RWPE2 (cell line): ENCODE results near the gene TAF15.

Experiments used
- ATAC-seq: fragments of 200-7000 bp; cut with Tn5 transposase; 3 replicates; pipeline ENCODE4 v1.9.1; 2021; ENCODE audit warnings: low read depth
- DNase-seq: peaks from one replicate; pipeline ENCODE4 v3.0.0-alpha.2; 2020; ENCODE audit warnings: low spot score
- H3K27ac ChIP-seq: fragments of 450-650 bp; 2 replicates; pipeline ENCODE4 v1.5.1; 2017; ENCODE audit warnings: mild to moderate bottlenecking; ENCODE audit not compliant: poor library complexity, severe bottlenecking
- H3K27me3 ChIP-seq: fragments of 250-450 bp; sonication (Bioruptor Pico); 2 replicates; pipeline ENCODE4 v1.5.1; 2021; ENCODE audit warnings: mild to moderate bottlenecking, moderate library complexity; ENCODE audit not compliant: insufficient read depth, poor library complexity, severe bottlenecking
- H3K36me3 ChIP-seq: fragments of 250-450 bp; sonication (Bioruptor Pico); 2 replicates; pipeline ENCODE4 v1.5.1; 2020; ENCODE audit warnings: low read depth, mild to moderate bottlenecking, moderate library complexity
- H3K4me1 ChIP-seq: fragments of 250-450 bp; sonication (Bioruptor Pico); 2 replicates; pipeline ENCODE4 v1.5.1; 2021; ENCODE audit warnings: mild to moderate bottlenecking, moderate library complexity; ENCODE audit not compliant: insufficient read depth, poor library complexity, severe bottlenecking
- H3K4me3 ChIP-seq: fragments of 250-450 bp; sonication (Bioruptor Pico); 2 replicates; pipeline ENCODE4 v1.5.1; 2021; ENCODE audit warnings: mild to moderate bottlenecking, moderate library complexity; ENCODE audit not compliant: severe bottlenecking
- H3K9me3 ChIP-seq: fragments of 250-450 bp; sonication (Bioruptor Pico); 2 replicates; pipeline ENCODE4 v1.5.1; 2021; ENCODE audit warnings: mild to moderate bottlenecking, moderate library complexity; ENCODE audit not compliant: severe bottlenecking
- TF ChIP-seq, protein P1 (sequence below): fragments of 450-650 bp; IDR thresholded peaks from one replicate; pipeline ENCODE4 v1.5.1; 2017; ENCODE audit warnings: mild to moderate bottlenecking, moderate library complexity; ENCODE audit not compliant: poor library complexity, severe bottlenecking

TAF15 gene

DNA sequence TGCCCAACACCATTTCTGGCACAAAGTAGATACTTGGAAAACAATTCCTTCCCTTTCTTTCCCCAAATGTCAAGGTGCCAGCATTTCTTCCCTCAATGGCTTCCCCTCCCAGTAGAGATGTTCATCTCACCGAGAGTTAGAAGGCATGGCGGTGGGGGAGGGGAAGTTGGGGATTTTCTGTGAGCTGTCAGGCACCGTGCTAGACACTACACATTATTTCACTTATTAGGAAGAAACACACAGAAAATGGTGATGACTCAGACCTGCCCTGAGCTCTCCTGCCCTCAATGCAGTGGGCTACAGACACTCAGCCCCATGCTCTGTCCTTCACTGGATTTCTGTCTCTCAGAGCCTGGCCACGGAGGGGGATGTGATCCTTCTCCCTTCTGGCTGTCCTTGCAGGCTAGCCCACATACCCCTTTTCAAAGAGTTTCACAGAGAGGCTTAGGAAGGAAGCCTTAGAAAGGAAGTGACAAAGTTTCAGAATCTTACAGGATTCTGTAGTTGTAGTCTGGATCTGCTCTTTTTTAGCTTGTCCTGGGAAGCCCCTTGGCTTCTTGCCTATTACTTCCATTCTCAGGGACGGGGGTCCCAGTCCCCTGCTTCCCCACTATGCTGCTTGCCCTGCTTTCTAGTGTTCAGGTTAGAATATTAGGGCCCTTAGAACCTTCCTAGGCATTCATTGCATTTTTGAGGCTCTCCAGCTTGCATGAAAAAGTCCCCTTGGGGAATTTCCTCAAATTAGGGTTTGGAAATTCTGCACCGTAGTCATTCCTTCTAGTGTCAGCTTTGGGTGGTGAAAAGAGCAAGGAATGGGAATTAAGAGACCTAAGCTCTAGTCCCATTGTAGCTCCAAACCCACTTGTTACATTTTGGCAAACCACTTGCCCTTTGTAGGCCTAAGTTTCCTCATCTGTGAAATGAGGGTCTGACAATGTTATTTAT lies 83.1 kb downstream of the TAF15 start:
- Histone ChIP-seq H3K9me3 (no peaks in the 10 kb centered on the region), H3K27ac (no peak overlapping the region), H3K4me3 (no peak overlapping the region), H3K27me3 (no peaks in the 10 kb centered on the region), H3K36me3 (no peaks in the 10 kb centered on the region), H3K4me1 (no peaks in the 10 kb centered on the region)
- TF ChIP-seq, protein P1, sequence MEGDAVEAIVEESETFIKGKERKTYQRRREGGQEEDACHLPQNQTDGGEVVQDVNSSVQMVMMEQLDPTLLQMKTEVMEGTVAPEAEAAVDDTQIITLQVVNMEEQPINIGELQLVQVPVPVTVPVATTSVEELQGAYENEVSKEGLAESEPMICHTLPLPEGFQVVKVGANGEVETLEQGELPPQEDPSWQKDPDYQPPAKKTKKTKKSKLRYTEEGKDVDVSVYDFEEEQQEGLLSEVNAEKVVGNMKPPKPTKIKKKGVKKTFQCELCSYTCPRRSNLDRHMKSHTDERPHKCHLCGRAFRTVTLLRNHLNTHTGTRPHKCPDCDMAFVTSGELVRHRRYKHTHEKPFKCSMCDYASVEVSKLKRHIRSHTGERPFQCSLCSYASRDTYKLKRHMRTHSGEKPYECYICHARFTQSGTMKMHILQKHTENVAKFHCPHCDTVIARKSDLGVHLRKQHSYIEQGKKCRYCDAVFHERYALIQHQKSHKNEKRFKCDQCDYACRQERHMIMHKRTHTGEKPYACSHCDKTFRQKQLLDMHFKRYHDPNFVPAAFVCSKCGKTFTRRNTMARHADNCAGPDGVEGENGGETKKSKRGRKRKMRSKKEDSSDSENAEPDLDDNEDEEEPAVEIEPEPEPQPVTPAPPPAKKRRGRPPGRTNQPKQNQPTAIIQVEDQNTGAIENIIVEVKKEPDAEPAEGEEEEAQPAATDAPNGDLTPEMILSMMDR = no peak
- DNase-seq (no peak), ATAC-seq (no peak)

DNA sequence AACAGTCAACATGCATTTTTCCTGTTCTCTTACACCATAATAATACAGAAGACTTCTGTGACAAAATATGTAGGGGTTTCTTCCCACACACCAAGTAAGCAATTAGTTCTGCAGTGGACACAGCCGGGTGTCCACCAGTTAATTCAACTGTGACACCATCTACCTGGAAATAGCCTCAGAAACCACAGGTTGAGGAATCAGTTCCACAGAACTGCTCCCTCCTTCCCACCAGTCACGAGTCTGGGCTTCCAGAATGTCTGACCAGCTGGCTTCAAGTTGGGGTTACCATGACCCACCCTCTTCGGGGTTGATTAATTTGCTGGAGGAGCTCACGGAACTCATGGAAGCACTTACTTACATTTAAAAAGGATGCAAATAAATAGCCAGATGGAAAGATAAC lies 84.5 kb downstream of the TAF15 start:
- no peak overlapping the region for H3K4me3 ChIP-seq
- no peaks in the 10 kb centered on the region for H3K9me3 ChIP-seq
- H3K27me3 ChIP-seq = no peaks in the 10 kb centered on the region
- ATAC-seq = no peak
- no peak for DNase-seq
- H3K4me1 ChIP-seq = no peaks in the 10 kb centered on the region
- no peak overlapping the region for H3K27ac ChIP-seq
- H3K36me3 ChIP-seq = no peaks in the 10 kb centered on the region
- TF ChIP-seq, protein P1 = no peak

DNA sequence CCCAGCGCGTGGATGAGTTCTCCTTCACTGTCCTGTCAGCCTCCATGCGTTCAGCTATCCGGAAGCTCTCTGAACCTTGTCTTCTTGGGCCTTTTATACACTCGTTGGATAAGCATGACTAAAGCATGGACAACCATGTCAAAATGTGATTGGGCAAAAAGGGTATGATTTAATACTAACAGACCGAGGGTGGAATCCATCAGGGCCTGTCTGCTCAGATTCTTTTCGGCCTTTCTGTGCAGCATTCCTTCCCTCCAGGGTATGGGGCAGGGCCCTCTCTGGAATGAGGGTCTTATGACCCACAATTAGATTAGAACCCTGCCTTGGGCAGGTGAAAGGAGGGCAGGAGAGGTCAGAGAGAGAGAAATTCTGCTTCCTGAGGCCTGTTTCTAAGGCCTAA lies 84.9 kb downstream of the TAF15 start:
- no peak for ATAC-seq
- TF ChIP-seq, protein P1 = no peak

DNA sequence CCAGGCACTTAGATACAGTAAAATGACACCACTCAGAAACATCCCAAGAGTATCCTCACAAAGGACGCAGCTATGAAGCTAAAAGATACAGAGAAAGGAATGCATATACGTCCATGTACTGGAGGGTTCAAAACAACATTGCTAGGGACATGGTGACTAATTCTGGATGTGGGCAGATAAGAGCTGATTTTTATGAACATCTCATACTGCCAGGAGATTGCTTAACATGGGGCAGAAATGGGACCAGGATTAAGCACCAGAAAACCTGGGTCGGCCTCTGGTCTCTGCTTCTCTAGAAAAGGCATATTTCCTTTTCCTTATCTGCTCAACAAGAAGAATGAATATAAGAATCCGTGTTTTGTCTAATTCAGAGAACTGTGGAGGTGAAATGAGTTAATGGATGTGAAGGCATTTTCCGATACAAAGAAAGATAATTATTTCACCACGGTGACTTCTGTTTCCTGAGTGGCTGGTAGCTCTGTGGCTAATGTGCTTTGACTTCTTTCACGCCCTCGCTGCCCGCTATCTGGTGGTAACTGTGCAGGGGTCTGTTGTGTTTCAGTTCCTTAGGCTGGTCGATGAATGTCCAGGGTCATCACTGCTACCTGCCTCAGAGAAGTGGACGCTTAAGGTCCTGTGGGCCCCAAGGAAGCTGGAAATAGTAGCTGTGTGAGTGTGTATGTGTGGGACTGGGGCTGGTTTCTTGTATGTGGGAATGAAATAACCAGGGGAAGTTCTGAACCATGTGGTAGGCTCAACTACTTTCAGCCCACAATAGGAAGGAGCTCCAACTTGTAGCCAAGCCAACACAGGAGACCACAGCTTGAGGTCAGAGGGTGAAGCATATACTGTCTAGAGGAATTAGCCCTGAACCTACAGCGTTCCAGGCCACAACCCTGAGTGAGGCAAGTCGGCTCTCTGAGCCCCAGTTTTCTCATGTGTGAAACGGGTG lies 86.6 kb downstream of the TAF15 start:
- TF ChIP-seq, protein P1 = no peak
- H3K36me3 ChIP-seq = no peaks in the 10 kb centered on the region
- no peak overlapping the region for H3K27ac ChIP-seq
- H3K9me3 ChIP-seq = no peaks in the 10 kb centered on the region
- H3K27me3 ChIP-seq = no peaks in the 10 kb centered on the region
- H3K4me3 ChIP-seq = no peak overlapping the region
- no peak for DNase-seq
- H3K4me1 ChIP-seq = peaks cover 4% of the 10 kb centered on the region
- ATAC-seq = no peak

More for the DNA sequence above, 84.9 kb downstream of the TAF15 start:
- Histone ChIP-seq H3K27me3 (no peaks in the 10 kb centered on the region), H3K36me3 (no peaks in the 10 kb centered on the region), H3K4me3 (no peak overlapping the region), H3K27ac (no peak overlapping the region), H3K4me1 (no peaks in the 10 kb centered on the region), H3K9me3 (no peaks in the 10 kb centered on the region)
- DNase-seq = no peak
